Right kidney (tissue), 1 donor: ENCODE data around the gene DPF3.

Experiments
- DNase-seq: peaks from one replicate; pipeline ENCODE4 v3.0.0-alpha.2; 2016

Gene DPF3

GRCh38 chr14:72595152-72595862, 298.6 kb downstream of the DPF3 start:
- DNase-seq = no peak

DNA sequence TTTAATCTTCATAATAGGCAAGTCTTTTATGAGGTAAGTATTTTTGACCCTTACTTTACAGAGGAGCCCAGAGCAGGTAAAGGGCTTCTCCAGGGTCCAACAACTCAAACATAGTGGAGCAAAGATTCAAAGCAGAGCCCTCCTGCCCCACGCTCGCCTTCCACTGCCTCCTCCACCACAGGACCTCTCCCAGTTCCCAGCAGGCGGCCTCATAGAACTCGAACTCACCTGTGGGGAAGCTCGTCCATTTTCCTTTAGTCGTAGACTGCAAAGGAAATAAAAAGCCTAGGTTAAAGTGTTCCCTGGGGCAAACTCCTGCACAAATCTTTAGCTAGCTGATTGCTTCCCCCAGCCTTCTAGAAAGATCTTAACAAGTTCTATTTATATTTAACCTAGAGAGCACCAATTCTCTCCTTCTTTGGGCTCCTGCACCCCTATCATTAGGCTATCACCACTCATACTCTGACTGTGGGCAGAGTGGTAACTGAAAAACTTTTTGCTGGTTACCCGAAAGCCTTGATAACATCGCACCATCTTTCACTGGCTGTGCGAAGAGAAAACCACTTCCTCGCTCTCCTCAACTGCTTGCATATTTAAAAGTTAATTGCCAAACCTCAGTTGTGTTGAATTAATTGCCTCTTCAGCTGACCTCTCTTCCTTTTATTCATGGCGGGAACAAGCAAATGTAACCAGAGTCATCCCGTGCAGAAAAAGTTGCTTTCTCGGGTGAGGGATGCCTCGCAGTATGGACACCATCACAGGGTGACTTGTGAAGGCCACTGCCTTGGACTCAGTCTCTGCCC, 299.6 kb downstream of the DPF3 start:
- DNase-seq = no peak

DNA sequence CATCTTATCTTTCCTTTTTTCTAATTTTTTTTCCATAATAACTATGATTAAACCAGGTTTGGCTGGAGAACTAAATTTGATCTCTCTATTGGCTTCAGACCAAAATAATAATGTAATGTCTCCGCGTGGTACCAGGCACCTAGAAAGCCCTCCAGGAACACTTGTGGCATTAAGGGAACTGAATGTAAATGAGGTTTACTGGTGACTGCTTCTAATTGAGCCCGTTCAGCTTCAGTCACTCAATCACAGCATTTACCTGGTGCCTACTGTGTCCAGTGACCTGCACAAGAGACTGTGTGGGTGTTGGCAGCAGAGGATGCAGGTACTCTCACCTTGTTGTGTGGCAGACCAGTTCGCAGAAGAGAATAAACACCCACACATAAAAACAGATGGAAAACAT, 302.5 kb downstream of the DPF3 start:
- no peak for DNase-seq

DNA sequence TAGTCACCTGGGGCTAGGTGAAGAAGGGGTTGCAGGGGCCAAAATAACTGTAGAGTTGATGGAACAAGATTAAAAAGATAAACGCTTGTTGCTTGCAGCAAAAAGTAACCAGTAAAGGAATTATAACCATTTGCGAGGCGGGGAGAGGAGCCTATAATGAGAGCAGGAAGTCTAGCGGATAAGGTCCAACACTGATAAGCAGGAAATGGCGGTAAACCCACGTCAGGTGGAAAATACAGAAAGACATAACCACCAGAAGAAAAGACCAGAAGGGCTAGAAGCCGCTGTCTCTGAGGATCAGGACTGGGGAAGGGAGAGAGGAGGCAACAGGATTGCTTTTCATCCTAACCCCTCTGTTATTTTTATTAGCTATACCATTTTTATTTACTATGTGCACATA, 303.3 kb downstream of the DPF3 start:
- no peak for DNase-seq

DNA sequence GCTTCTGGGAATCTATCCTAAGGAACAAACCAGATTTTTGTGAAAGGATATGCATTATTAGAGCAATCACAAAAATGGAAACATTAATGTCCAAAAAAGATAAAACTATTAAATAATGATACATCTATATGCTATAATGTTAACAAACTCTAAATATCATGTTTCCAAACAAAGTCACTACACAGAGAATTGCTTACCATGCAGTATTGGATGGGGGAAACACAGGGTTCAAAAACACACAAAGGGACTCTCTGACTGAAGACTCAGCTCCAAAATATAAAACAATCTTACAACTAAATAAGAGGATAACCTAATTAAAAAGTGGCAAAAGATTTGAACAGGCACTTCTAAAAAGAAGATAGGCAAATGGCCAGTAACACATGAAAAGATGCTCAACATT, 304.2 kb downstream of the DPF3 start:
- DNase-seq = no peak

GRCh38 chr14:72588521-72588920, 305.4 kb downstream of the DPF3 start:
- no peak for DNase-seq

- no peak for DNase-seq
Observed at GRCh38 chr14:72583316-72584272, 310.3 kb downstream of the DPF3 start.

DNA sequence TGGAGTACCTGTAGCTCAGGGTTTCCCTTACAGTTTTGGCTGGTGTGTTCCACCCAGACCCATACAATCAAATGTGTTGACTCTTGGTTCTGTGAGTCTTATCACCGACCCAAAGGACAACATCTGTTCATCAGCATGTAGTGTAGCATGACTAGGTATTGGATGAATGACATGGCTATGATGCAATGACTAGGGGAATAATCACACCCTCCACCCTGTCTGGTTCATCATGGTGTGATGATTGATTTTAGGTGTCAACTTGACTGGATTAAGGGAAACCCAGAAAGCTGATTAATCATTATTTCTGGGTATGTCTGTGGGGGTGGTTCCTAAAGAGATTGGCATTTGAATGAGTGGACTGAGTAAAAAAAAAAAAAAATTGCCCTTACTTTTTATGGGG, 311.3 kb downstream of the DPF3 start:
- no peak for DNase-seq

- DNase-seq = no peak
Observed at GRCh38 chr14:72578514-72578913, 315.4 kb downstream of the DPF3 start.

DNA sequence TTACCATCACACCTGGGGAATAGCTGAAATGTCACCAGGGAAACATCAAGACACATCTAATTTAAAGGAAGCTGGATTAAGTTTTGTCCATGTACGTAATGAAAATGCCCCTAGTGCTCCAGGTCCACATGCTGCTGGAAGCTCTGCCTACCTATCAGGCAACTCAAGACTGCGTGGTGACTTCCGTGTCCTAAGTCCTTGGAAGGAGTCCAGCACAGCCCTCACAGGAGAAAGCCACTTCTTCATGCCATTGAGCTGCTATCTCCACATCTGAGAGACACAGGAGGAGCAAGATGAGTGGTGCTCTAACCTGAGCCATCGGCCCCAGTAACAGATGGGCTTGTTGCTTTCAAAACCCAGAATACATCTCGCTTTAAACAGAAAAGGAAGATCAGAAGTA, 316.4 kb downstream of the DPF3 start:
- no peak for DNase-seq

DNA sequence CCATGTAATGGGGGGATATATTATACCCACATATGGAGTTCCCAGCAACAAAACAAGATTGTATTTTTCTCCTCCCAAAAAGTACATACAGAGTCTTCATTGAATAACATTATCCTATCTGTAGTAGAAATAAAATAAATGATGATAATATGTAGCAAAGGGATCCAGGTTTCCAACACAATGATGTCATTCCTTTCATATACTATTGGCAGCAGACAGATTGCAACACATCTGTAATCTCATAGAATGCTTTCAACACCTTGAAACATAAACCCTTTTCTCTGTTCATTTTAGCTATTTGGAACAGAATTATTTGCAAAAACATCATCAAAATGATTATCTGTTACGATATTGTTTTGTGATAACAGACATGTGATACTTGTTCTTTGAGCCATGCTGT, 317.6 kb downstream of the DPF3 start:
- no peak for DNase-seq

DNA sequence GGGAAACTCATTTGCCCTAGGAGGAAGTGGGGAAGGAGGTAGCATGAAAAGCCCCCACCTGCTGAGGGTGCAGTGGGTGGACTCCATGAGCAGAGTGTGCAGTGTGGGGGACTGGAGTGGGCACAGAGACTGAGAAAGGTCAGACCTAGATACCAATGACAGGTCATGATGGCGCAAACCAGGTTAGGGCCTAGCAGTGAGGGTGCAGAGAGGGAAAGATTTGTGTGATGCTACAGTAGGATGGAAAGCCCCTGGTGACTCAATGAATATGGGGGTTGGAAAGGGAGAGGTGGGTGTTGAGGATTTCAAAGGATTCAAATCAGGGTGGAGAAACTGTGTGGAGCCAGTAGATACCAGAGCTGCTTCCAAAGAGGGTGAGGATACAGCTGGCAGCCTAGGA, 319.2 kb downstream of the DPF3 start:
- DNase-seq = no peak

GRCh38 chr14:72573725-72574417, 320.0 kb downstream of the DPF3 start:
- no peak for DNase-seq
